ENCODE data around the gene ARFGAP2. TPM values are rescaled to one million over a fixed set of nuclear protein-coding genes. Genes with fewer than 3 reads are reported as not detected.

The ARFGAP2 gene
- polyA plus RNA-seq (2012; rRNA removed) = 52.5 and 64.0 TPM in 2 replicates
- 26.8 and 42.2 TPM in 2 replicates for polyA plus RNA-seq (2012; cell fraction: cytosol; rRNA removed)
- 133 and 150 TPM in 2 replicates for polyA plus RNA-seq (2012; cell fraction: nucleus; rRNA removed)

DNA sequence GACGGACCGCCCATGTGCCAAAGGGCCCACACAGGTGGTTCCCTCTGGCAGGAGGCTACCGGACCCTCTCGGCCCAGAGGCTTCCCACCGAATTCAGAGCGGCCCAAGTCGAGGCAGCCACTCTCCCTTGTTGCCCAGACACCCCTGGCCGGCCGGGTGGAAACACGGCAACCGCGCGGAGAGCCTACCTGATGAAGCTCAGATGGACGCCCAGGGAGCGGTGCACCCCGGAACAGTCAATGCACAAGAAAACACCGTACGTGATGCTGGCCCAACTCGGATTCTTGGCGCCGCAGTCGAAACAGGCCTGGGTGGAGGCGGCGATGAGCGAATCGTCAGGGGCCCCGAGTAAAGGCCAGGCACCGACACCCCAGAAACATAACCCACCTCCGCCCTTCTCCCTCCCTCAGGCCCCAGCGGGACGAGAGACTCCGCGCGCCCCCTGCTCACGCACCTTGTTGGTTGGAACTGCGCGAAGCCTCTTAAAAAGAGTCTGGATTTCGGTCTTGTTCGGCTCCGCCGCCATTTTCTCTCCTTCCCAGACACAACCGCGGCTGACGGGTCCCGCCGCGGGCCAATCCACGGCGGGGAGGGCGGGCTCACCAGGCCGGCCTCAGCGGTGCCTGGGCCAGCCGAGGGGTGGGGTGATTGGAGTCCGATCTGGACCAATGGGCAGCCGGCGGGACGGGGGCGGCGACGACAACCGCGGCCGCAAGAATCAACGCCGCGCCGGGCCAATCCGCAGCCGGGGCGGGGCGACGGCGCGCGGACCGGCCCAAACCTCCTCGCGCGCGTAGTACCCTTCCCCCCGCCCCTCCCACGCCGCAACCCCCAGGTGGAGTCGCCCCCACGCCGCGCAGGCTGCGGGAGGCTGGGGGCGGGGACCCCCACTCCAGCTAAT, at the start of gene ARFGAP2:
Gene ARFGAP2 (minus strand): TSS at position 552 of the 901 bp plus-strand sequence. CDS start 26 bp downstream, at position 526.
- under 1% methylated on average over 23 of the region's 89 CpGs for WGBS (ENCODE audit: low lambda C conversion rate)
- H4K20me1 ChIP-seq (ENCODE audit: insufficient read depth) = no peaks in the 10 kb centered on the region
- peak within 1 kb of the TSS; percentile 99 for H2AFZ ChIP-seq (ENCODE audit: low read depth)
- H3K27ac ChIP-seq (ENCODE audit: low read depth in 2 of 2, low read length in 1 of 2) = peak within 1 kb of the TSS; percentile 94
- H3K36me3 ChIP-seq (replicated peaks in 1 of 2; ENCODE audit: control insufficient read depth in 1 of 2, insufficient read depth in 2 of 2, low read length in 1 of 2) = peaks cover 6 to 29% of the 10 kb centered on the region in 2 experiments
- POLR2A ChIA-PET = interaction anchor here (1.1 to 3.3 kb wide), 4 partner anchors 11 to 72 kb away, joined by 3 to 16 read pairs (median 4); partner anchors contain the start of gene ACP2
- H3K4me1 ChIP-seq (ENCODE audit: control insufficient read depth in 1 of 2, insufficient read depth in 2 of 2, low read depth in 1 of 2, low read length in 1 of 2) = peaks cover 15 to 18% of the 10 kb centered on the region in 2 experiments
- H3K4me3 ChIP-seq (ENCODE audit: low read depth in 2 of 2, low read length in 1 of 2) = peak within 1 kb of the TSS; percentile 88 to 99
- peak within 1 kb of the TSS; percentile 99 for H3K4me2 ChIP-seq
- CTCF ChIA-PET = interaction anchor here (0.5 to 4.2 kb wide), 15 partner anchors 8 to 179 kb away, joined by 3 to 78 read pairs (median 7); partner anchors contain the start of genes DDB2, MYBPC3, NR1H3 and PACSIN3
- H3K9ac ChIP-seq = peak within 1 kb of the TSS; percentile 94
- TF ChIP-seq FOXJ3 (CRISPR knock-in tag; IDR thresholded peaks at IDR 0.05) = no peak
- TF ChIP-seq, protein P1, sequence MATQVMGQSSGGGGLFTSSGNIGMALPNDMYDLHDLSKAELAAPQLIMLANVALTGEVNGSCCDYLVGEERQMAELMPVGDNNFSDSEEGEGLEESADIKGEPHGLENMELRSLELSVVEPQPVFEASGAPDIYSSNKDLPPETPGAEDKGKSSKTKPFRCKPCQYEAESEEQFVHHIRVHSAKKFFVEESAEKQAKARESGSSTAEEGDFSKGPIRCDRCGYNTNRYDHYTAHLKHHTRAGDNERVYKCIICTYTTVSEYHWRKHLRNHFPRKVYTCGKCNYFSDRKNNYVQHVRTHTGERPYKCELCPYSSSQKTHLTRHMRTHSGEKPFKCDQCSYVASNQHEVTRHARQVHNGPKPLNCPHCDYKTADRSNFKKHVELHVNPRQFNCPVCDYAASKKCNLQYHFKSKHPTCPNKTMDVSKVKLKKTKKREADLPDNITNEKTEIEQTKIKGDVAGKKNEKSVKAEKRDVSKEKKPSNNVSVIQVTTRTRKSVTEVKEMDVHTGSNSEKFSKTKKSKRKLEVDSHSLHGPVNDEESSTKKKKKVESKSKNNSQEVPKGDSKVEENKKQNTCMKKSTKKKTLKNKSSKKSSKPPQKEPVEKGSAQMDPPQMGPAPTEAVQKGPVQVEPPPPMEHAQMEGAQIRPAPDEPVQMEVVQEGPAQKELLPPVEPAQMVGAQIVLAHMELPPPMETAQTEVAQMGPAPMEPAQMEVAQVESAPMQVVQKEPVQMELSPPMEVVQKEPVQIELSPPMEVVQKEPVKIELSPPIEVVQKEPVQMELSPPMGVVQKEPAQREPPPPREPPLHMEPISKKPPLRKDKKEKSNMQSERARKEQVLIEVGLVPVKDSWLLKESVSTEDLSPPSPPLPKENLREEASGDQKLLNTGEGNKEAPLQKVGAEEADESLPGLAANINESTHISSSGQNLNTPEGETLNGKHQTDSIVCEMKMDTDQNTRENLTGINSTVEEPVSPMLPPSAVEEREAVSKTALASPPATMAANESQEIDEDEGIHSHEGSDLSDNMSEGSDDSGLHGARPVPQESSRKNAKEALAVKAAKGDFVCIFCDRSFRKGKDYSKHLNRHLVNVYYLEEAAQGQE (IDR thresholded peaks at IDR 0.05; ENCODE audit: low read depth, low read length) = 0 out of 2 replicates have a peak, but pooled peaks have one; percentile 5
- no peak for TF ChIP-seq NFIC (IDR thresholded peaks at IDR 0.05; ENCODE audit: borderline replicate concordance)
- TF ChIP-seq ELF1 (IDR thresholded peaks at IDR 0.05) = peak; percentile 38; the same call in 1 of the 2 replicates
- peak; percentile 97 for TF ChIP-seq YY1 (IDR thresholded peaks at IDR 0.05; ENCODE audit: low read depth)
- peak; percentile 71 for TF ChIP-seq CHD2 (IDR thresholded peaks at IDR 0.05; ENCODE audit: low read length, partially characterized antibody)
- TF ChIP-seq FOSL2 (IDR thresholded peaks at IDR 0.05; ENCODE audit: borderline replicate concordance, low read depth) = no peak
- peak; percentile 41; the same call in 1 of the 2 replicates for TF ChIP-seq SIN3A (IDR thresholded peaks at IDR 0.05; ENCODE audit: borderline replicate concordance, low read depth, low read length)
- peak; percentile 56; the same call in 1 of the 2 replicates for TF ChIP-seq POLR2AphosphoS5 (IDR thresholded peaks at IDR 0.05; ENCODE audit: low read depth, low read length)
- no peak for TF ChIP-seq GATA2 (CRISPR knock-in tag; IDR thresholded peaks at IDR 0.05)
- peak; percentile 50; the same call in 1 of the 2 replicates for TF ChIP-seq RFX5 (IDR thresholded peaks at IDR 0.05; ENCODE audit: low read length)
- TF ChIP-seq EP300 (IDR thresholded peaks at IDR 0.05; ENCODE audit: borderline replicate concordance in 1 of 2, low read depth in 1 of 2, low read length in 1 of 2) = peak in 1 of 2 experiments; percentile 6; a peak in 1 of 4 replicates
- TF ChIP-seq, protein P2, sequence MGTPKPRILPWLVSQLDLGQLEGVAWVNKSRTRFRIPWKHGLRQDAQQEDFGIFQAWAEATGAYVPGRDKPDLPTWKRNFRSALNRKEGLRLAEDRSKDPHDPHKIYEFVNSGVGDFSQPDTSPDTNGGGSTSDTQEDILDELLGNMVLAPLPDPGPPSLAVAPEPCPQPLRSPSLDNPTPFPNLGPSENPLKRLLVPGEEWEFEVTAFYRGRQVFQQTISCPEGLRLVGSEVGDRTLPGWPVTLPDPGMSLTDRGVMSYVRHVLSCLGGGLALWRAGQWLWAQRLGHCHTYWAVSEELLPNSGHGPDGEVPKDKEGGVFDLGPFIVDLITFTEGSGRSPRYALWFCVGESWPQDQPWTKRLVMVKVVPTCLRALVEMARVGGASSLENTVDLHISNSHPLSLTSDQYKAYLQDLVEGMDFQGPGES (IDR thresholded peaks at IDR 0.05; ENCODE audit: low read depth, low read length) = peak; percentile 36; the same call in 1 of the 2 replicates
- TF ChIP-seq TEAD4 (IDR thresholded peaks at IDR 0.05; ENCODE audit: borderline replicate concordance, insufficient read depth) = no peak
- TF ChIP-seq, protein P3, sequence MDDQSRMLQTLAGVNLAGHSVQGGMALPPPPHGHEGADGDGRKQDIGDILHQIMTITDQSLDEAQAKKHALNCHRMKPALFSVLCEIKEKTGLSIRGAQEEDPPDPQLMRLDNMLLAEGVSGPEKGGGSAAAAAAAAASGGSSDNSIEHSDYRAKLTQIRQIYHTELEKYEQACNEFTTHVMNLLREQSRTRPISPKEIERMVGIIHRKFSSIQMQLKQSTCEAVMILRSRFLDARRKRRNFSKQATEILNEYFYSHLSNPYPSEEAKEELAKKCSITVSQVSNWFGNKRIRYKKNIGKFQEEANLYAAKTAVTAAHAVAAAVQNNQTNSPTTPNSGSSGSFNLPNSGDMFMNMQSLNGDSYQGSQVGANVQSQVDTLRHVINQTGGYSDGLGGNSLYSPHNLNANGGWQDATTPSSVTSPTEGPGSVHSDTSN (IDR thresholded peaks at IDR 0.05) = peak; percentile 84
- no peak for TF ChIP-seq GABPA (IDR thresholded peaks at IDR 0.05; ENCODE audit: low read depth)
- TF ChIP-seq MEF2A (IDR thresholded peaks at IDR 0.05; ENCODE audit: borderline replicate concordance, low read depth) = no peak
- TF ChIP-seq SMC3 (IDR thresholded peaks at IDR 0.05; ENCODE audit: low read depth, low read length) = no peak
- TF ChIP-seq, protein P4, sequence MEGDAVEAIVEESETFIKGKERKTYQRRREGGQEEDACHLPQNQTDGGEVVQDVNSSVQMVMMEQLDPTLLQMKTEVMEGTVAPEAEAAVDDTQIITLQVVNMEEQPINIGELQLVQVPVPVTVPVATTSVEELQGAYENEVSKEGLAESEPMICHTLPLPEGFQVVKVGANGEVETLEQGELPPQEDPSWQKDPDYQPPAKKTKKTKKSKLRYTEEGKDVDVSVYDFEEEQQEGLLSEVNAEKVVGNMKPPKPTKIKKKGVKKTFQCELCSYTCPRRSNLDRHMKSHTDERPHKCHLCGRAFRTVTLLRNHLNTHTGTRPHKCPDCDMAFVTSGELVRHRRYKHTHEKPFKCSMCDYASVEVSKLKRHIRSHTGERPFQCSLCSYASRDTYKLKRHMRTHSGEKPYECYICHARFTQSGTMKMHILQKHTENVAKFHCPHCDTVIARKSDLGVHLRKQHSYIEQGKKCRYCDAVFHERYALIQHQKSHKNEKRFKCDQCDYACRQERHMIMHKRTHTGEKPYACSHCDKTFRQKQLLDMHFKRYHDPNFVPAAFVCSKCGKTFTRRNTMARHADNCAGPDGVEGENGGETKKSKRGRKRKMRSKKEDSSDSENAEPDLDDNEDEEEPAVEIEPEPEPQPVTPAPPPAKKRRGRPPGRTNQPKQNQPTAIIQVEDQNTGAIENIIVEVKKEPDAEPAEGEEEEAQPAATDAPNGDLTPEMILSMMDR (IDR thresholded peaks at IDR 0.05) = no peak
- TF ChIP-seq RAD21 (IDR thresholded peaks at IDR 0.05; ENCODE audit: low read length) = no peak
- peak; percentile 72; the same call in 1 of the 2 replicates for TF ChIP-seq TAF1 (IDR thresholded peaks at IDR 0.05; ENCODE audit: borderline replicate concordance, low read depth, low read length)
- no peaks in the 10 kb centered on the region for H3K27me3 ChIP-seq (ENCODE audit: insufficient read depth)
- peaks cover 12% of the 10 kb centered on the region for H3F3A ChIP-seq (replicated peaks; ENCODE audit: insufficient read depth)
- no peaks in the 10 kb centered on the region for H3K9me3 ChIP-seq
- H3K79me2 ChIP-seq (ENCODE audit: insufficient read depth) = peaks cover 51% of the 10 kb centered on the region
- peak; percentile 100 for DNase-seq
- no peaks in the 10 kb centered on the region for H3K9me2 ChIP-seq

All from SK-N-SH (cell line).